Gastrocnemius medialis (tissue), 4 donors: ENCODE data around the gene TCF7L2.

Experiments
- POLR2A ChIP-seq, 2 donors: fragments of 450-650 bp; IDR thresholded peaks; one replicate each; pipeline ENCODE4 v1.6.1; 2017; ENCODE audit warnings: antibody characterized with exemption in 2 of 2, mild to moderate bottlenecking in 2 of 2, moderate library complexity in 2 of 2
- TF ChIP-seq, protein P1 (sequence below), 5 experiments: fragments of 450-650 bp in 3 of 5; fragments of 200-600 bp in 2 of 5; sonication (generic) in 2 of 5; IDR thresholded peaks in 4 of 5; conservative IDR thresholded peaks in 1 of 5; 1 replicate in 4 of 5; 2 replicates in 1 of 5; pipeline ENCODE4 v1.5.1; 2016 to 2019; ENCODE audit warnings: antibody characterized with exemption in 5 of 5, mild to moderate bottlenecking in 3 of 5, moderate library complexity in 3 of 5

DNA sequence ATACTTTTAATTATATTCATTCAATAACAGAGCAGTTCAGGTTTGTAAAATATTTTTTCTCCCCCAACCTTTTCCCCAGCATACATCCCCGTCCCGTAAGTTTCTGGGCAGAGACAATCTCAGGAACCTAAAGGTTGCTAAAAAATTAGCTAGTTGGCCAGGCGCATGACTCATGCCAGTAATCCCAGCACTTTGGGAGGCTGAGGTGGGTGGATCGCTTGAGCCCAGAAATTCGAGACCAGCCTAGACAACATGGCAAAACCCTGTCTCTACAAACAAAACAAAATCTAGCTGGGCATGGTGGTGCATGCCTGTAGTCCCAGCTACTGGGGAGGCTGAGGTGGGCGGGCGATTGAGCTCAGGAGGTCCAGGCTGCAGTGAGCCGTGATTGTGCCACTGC lies 40.2 kb downstream of the TCF7L2 start:
- TF ChIP-seq, protein P1, sequence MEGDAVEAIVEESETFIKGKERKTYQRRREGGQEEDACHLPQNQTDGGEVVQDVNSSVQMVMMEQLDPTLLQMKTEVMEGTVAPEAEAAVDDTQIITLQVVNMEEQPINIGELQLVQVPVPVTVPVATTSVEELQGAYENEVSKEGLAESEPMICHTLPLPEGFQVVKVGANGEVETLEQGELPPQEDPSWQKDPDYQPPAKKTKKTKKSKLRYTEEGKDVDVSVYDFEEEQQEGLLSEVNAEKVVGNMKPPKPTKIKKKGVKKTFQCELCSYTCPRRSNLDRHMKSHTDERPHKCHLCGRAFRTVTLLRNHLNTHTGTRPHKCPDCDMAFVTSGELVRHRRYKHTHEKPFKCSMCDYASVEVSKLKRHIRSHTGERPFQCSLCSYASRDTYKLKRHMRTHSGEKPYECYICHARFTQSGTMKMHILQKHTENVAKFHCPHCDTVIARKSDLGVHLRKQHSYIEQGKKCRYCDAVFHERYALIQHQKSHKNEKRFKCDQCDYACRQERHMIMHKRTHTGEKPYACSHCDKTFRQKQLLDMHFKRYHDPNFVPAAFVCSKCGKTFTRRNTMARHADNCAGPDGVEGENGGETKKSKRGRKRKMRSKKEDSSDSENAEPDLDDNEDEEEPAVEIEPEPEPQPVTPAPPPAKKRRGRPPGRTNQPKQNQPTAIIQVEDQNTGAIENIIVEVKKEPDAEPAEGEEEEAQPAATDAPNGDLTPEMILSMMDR (IDR thresholded peaks at IDR 0.05 in 4 of 5, conservative IDR thresholded peaks at IDR 0.05 in 1 of 5), result no peak
- no peak for TF ChIP-seq POLR2A (IDR thresholded peaks at IDR 0.05)
